CD4-positive, alpha-beta memory T cell (primary cell): ENCODE results near the gene RAB43. TPM values are rescaled to one million over a fixed set of nuclear protein-coding genes. Genes with fewer than 3 reads are reported as not detected.
"Not testable (repeated sequence)": the region's sequence is repeated elsewhere in the genome, so short reads cannot be mapped to it uniquely, and the experiment has no call there.

Source experiments
- CTCF ChIA-PET: fragments of 350-600 bp; sonication (Branson Sonifier 250); formaldehyde crosslinking; loops from one replicate; lab custom pipeline; 2021; ENCODE audit warnings: inconsistent platforms; ENCODE audit not compliant: partially characterized antibody; lab: Charles Lee
- POLR2A ChIA-PET: fragments of 350-600 bp; sonication (Branson Sonifier 250); formaldehyde crosslinking; loops from one replicate; lab custom pipeline; 2021; ENCODE audit not compliant: partially characterized antibody; lab: Charles Lee
- DNase-seq, 5 donors: peaks; one replicate each; pipeline versions ENCODE4 v3.0.0 to v3.0.0-alpha.2; 2020 to 2022; ENCODE audit warnings: mixed read lengths in 1 of 5
- H3K27ac ChIP-seq: one replicate; pipeline ENCODE4 v1.7.0; 2013; ENCODE audit warnings: low read depth, low read length
- H3K27me3 ChIP-seq: 2 replicates; pipeline ENCODE4 v1.7.0; 2013; ENCODE audit warnings: mild to moderate bottlenecking, low read length, moderate library complexity; ENCODE audit not compliant: insufficient read depth
- H3K36me3 ChIP-seq: 2 replicates; pipeline ENCODE4 v1.7.0; 2013; ENCODE audit warnings: mild to moderate bottlenecking, low read length, moderate library complexity; ENCODE audit not compliant: insufficient read depth
- H3K4me1 ChIP-seq: 2 replicates; pipeline ENCODE4 v1.7.0; 2013; ENCODE audit warnings: mild to moderate bottlenecking, low read length, moderate library complexity; ENCODE audit not compliant: insufficient read depth
- H3K4me3 ChIP-seq, 2 donors: one replicate each; pipeline ENCODE4 v1.7.0; 2013; ENCODE audit warnings: low read length in 2 of 2, mild to moderate bottlenecking in 1 of 2
- H3K9me3 ChIP-seq, 2 donors: one replicate each; pipeline ENCODE4 v1.7.0; 2013; ENCODE audit warnings: low read length in 2 of 2, control low read depth in 1 of 2; ENCODE audit not compliant: control insufficient read depth in 1 of 2
- H3K27ac Mint-ChIP-seq, 7 donors: one replicate each; pipeline ENCODE4 v1.8.0; 2020 to 2021; ENCODE audit warnings: mixed read lengths in 7 of 7, mild to moderate bottlenecking in 6 of 7, inconsistent platforms in 3 of 7, moderate library complexity in 3 of 7
- H3K27me3 Mint-ChIP-seq, 2 donors: one replicate each; pipeline ENCODE4 v1.8.0; 2020 to 2021; ENCODE audit warnings: mixed read lengths in 2 of 2
- H3K36me3 Mint-ChIP-seq, 2 donors: one replicate each; pipeline ENCODE4 v1.8.0; 2020 to 2021; ENCODE audit warnings: mixed read lengths in 2 of 2, inconsistent platforms in 1 of 2, mild to moderate bottlenecking in 1 of 2
- H3K4me1 Mint-ChIP-seq, 4 donors: one replicate each; pipeline ENCODE4 v1.8.0; 2020 to 2021; ENCODE audit warnings: mixed read lengths in 4 of 4, mild to moderate bottlenecking in 1 of 4
- H3K4me3 Mint-ChIP-seq, 8 donors: one replicate each; pipeline ENCODE4 v1.8.0; 2020 to 2021; ENCODE audit warnings: mixed read lengths in 8 of 8, mild to moderate bottlenecking in 7 of 8, moderate library complexity in 6 of 8, inconsistent platforms in 3 of 8
- H3K9me3 Mint-ChIP-seq, 8 donors: one replicate each; pipeline ENCODE4 v1.8.0; 2020 to 2021; ENCODE audit warnings: mixed read lengths in 8 of 8, mild to moderate bottlenecking in 5 of 8, inconsistent platforms in 3 of 8, moderate library complexity in 1 of 8
- intact Hi-C: fragments of 100-400 bp; cut with micrococcal nuclease; formaldehyde crosslinking; loops from one replicate; pipeline ENCODE4 v1.15.1; 2023
- polyA plus RNA-seq, 2 donors: library from polyadenylated mRNA; unstranded; fragments of 300-500 nt; fragmentation: Illumina TruSeq; gene quantifications; one replicate each; pipeline ENCODE4 v1.2.3, GENCODE V29; 2021
- total RNA-seq, 2 experiments: library from RNA; stranded (reverse); gene quantifications; one replicate each; pipeline ENCODE4 v1.2.3, GENCODE V29; 2021

The RAB43 gene
- total and polyA plus RNA-seq, 4 experiments from 2014 or later: 11.3 to 68.4 (median 40.4) TPM

- H3K4me3 ChIP-seq, H3K27me3 ChIP-seq, DNase-seq, H3K9me3 Mint-ChIP-seq, H3K4me1 Mint-ChIP-seq, intact Hi-C loops, H3K36me3 ChIP-seq, H3K27ac ChIP-seq, H3K27ac Mint-ChIP-seq, H3K36me3 Mint-ChIP-seq, H3K4me1 ChIP-seq, H3K9me3 ChIP-seq: not testable (repeated sequence)
- Mint-ChIP-seq H3K4me3 (peak overlapping the region in 3 of 8 donors; percentile 63 to 74 (median 67)), H3K27me3 (peaks cover 3 to 10% of the 10 kb centered on the region in 2 donors)
- ChIA-PET CTCF (interaction anchor here (0.6 to 5.4 kb wide), 11 partner anchors 11 to 176 kb away, joined by 3 to 47 read pairs (median 5); no protein-coding TSS in a partner anchor), POLR2A (interaction anchor here (1.0 to 1.8 kb wide), 7 partner anchors 16 to 389 kb away, joined by 3 to 9 read pairs (median 5); partner anchors contain the start of gene RAB43)
Measured at GRCh38 chr3:129069313-129070085, 52.1 kb downstream of the RAB43 start.

DNA sequence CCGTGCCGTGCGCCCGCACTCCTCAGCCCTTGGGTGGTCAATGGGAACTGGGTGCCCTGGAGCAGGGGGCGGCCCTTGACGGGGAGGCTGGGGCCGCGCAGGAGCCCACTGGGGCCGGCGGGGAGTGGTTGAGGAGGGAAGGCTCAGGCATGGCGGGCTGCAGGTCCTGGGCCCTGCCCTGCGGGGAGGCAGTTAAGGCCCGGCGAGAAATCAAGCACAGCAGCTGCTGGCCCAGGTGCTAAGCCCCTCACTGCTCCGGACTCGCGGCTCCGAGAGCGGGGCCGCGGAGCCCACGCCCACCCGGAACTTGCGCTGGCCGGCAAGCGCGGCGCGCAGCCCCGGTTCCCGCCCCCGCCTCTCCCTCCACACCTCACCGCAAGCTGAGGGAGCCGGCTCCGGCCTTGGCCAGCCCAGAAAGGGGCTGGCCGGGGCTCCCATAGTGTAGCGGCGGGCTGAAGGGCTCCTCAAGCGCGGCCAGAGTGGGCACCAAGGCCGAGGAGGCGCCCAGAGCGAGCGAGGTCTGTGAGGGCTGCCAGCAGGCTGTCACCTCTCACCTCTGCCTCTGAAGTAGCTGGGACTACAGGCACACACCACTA, 53.2 kb downstream of the RAB43 start:
- Mint-ChIP-seq H3K36me3 (no peaks in the 10 kb centered on the region), H3K9me3 (no peaks in the 10 kb centered on the region), H3K27ac (no peak overlapping the region), H3K4me1 (peaks cover 0 to 5% (median 3%) of the 10 kb centered on the region in 4 donors), H3K27me3 (peaks cover 3 to 10% of the 10 kb centered on the region in 2 donors), H3K4me3 (peak overlapping the region; percentile 40 to 79 (median 68))
- ChIA-PET CTCF (interaction anchor here (0.6 to 5.4 kb wide), 11 partner anchors 10 to 177 kb away, joined by 3 to 47 read pairs (median 5); no protein-coding TSS in a partner anchor), POLR2A (interaction anchor here (1.0 to 1.8 kb wide), 7 partner anchors 15 to 388 kb away, joined by 3 to 9 read pairs (median 5); partner anchors contain the start of gene RAB43)
- DNase-seq: no peak
- intact Hi-C loops: no loop called here
- Histone ChIP-seq H3K27me3 (no peaks in the 10 kb centered on the region), H3K4me1 (no peaks in the 10 kb centered on the region), H3K36me3 (no peaks in the 10 kb centered on the region), H3K27ac (no peak overlapping the region), H3K4me3 (no peak overlapping the region), H3K9me3 (no peaks in the 10 kb centered on the region)

GRCh38 chr3:129067719-129068118, 53.9 kb downstream of the RAB43 start:
- intact Hi-C loops: not testable (repeated sequence)
- peaks cover 3 to 10% of the 10 kb centered on the region in 2 donors for H3K27me3 Mint-ChIP-seq

DNA sequence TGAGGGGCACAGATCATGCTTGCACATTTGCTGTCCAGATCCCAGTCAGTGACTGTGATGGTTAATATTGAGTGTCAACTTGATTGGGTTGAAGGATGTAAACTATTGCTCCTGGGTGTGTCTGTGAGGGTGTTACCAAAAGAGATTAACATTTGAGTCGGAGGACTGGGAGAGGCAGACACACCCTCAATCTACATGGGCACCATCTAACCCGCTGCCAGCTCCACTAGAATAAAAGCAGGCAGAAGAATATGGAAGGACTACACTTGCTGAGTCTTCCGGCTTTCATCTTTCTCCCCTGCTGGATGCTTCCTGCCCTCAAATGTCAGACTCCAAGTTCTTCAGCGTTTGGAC, 55.9 kb downstream of the RAB43 start:
- no peak for DNase-seq
- Histone ChIP-seq H3K27ac (no peak overlapping the region), H3K9me3 (no peaks in the 10 kb centered on the region), H3K4me3 (no peak overlapping the region), H3K4me1 (no peaks in the 10 kb centered on the region), H3K27me3 (no peaks in the 10 kb centered on the region), H3K36me3 (no peaks in the 10 kb centered on the region)
- no peaks in the 10 kb centered on the region for H3K9me3 Mint-ChIP-seq
- H3K4me3 Mint-ChIP-seq: no peak overlapping the region
- H3K27ac Mint-ChIP-seq: no peak overlapping the region
- H3K4me1 Mint-ChIP-seq: peaks cover 0 to 5% (median 3%) of the 10 kb centered on the region in 4 donors
- CTCF ChIA-PET: interaction anchor here (2.9 kb wide), 1 partner anchor 12 kb away, joined by 15 read pairs; no protein-coding TSS in a partner anchor
- peaks cover 3 to 10% of the 10 kb centered on the region in 2 donors for H3K27me3 Mint-ChIP-seq
- POLR2A ChIA-PET: interaction anchor here (1.4 kb wide), 1 partner anchor 55 kb away, joined by 5 read pairs; no protein-coding TSS in a partner anchor
- intact Hi-C loops: no loop called here
- H3K36me3 Mint-ChIP-seq: no peaks in the 10 kb centered on the region

More at GRCh38 chr3:129067719-129068118, 53.9 kb downstream of the RAB43 start:
- H3K36me3 Mint-ChIP-seq, H3K27me3 ChIP-seq, H3K27ac ChIP-seq, H3K4me3 ChIP-seq, H3K4me1 ChIP-seq, H3K9me3 ChIP-seq, H3K9me3 Mint-ChIP-seq, H3K4me1 Mint-ChIP-seq, H3K36me3 ChIP-seq: not testable (repeated sequence)
- peak in 3 of 5 donors; percentile 13 to 34 (median 18) for DNase-seq
- Mint-ChIP-seq H3K4me3 (peak overlapping the region; percentile 34 to 79 (median 65)), H3K27ac (peak overlapping the region in 2 of 7 donors; percentile 23 to 32)
- ChIA-PET CTCF (interaction anchor here (1.7 to 5.4 kb wide), 5 partner anchors 14 to 97 kb away, joined by 7 to 47 read pairs (median 13); no protein-coding TSS in a partner anchor), POLR2A (interaction anchor here (1.4 to 1.8 kb wide), 3 partner anchors 41 to 94 kb away, joined by 5 to 9 read pairs (median 6); partner anchors contain the start of gene RAB43)

DNA sequence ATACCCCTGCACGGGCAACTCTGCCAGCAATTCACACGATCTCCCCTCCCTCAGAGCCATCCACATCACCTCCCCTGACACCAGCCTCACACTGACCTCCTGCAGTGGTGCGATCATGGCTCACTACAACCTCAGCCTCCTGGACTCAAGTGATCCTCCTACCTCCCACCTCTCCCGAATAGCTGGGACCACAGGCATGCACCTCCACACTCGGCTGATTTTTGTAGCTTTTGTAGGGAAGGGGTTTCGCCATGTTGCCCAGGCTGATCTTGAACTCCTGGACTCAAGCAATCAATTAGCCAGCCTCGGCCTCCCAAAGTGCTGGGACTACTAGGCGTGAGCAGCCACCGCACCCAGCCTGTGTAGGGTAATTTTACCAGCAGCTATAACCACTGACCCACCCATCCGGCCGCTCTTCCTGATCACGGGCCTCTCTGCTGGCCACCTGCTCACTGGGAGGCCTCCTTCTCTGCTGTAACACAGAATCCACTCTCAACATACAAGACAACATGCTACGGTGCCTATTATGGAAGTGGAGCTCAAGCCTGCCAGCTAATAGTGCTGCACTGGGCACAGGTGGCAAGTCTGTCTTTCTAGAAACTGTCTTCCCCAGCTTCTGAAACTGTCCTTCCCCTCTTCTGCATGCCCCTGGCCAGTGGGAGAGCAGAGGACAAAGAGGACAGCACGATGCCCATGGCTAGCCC, 56.4 kb downstream of the RAB43 start:
- no peak overlapping the region for H3K4me3 Mint-ChIP-seq
- intact Hi-C loops: no loop called here
- Histone ChIP-seq H3K9me3 (no peaks in the 10 kb centered on the region), H3K36me3 (no peaks in the 10 kb centered on the region), H3K27ac (no peak overlapping the region), H3K4me3 (no peak overlapping the region), H3K4me1 (no peaks in the 10 kb centered on the region), H3K27me3 (no peaks in the 10 kb centered on the region)
- CTCF ChIA-PET: interaction anchor here (2.9 kb wide), 1 partner anchor 12 kb away, joined by 15 read pairs; no protein-coding TSS in a partner anchor
- H3K36me3 Mint-ChIP-seq: no peaks in the 10 kb centered on the region
- H3K27ac Mint-ChIP-seq: peak overlapping the region in 1 of 7 donors; percentile 7
- no peaks in the 10 kb centered on the region for H3K9me3 Mint-ChIP-seq
- H3K27me3 Mint-ChIP-seq: peaks cover 2 to 6% of the 10 kb centered on the region in 2 donors
- peaks cover 0 to 5% (median 3%) of the 10 kb centered on the region in 4 donors for H3K4me1 Mint-ChIP-seq
- no peak for DNase-seq
- POLR2A ChIA-PET: interaction anchor here (1.4 kb wide), 1 partner anchor 55 kb away, joined by 5 read pairs; no protein-coding TSS in a partner anchor

GRCh38 chr3:129063841-129064482, 57.6 kb downstream of the RAB43 start:
- ChIA-PET CTCF (interaction anchor here (0.7 to 2.9 kb wide), 2 partner anchors 10 to 52 kb away, joined by 4 to 15 read pairs; no protein-coding TSS in a partner anchor), POLR2A (no interaction called here)
- DNase-seq: no peak
- Mint-ChIP-seq H3K27me3 (peaks cover 0 to 4% of the 10 kb centered on the region in 2 donors), H3K27ac (peak overlapping the region in 1 of 7 donors; percentile 32), H3K4me1 (peaks cover 0 to 4% (median 2%) of the 10 kb centered on the region in 4 donors), H3K4me3 (no peak overlapping the region), H3K9me3 (no peaks in the 10 kb centered on the region), H3K36me3 (no peaks in the 10 kb centered on the region)
- Histone ChIP-seq H3K27ac (no peak overlapping the region), H3K4me3 (no peak overlapping the region), H3K36me3 (no peaks in the 10 kb centered on the region), H3K4me1 (no peaks in the 10 kb centered on the region), H3K27me3 (no peaks in the 10 kb centered on the region), H3K9me3 (no peaks in the 10 kb centered on the region)
- intact Hi-C loops: no loop called here
